Activated T-helper 2 cell treated with anti-CD3 and anti-CD28 coated beads, Interferon-gamma antibody, Interleukin-2, Interleukin-4, amounts not matched to agents 10 μg/mL and 5 μg/mL and 100 μg/mL, durations not matched to agents 14 hours and 24 hours and 36 hours (primary cell): Measurements from ENCODE around the gene ZFAND3. TPM values are rescaled to one million over a fixed set of nuclear protein-coding genes. Genes with fewer than 3 reads are reported as not detected.
"Not testable (repeated sequence)": the region's sequence is repeated elsewhere in the genome, so short reads cannot be mapped to it uniquely, and the experiment has no call there.

Source experiments
- DNase-seq: peaks from one replicate; pipeline ENCODE4 v3.0.0; 2021; ENCODE audit warnings: low spot score
- H3K27ac Mint-ChIP-seq: one replicate; pipeline ENCODE4 v1.8.0; 2021; ENCODE audit warnings: mixed read lengths
- H3K27me3 Mint-ChIP-seq: one replicate; pipeline ENCODE4 v1.8.0; 2021; ENCODE audit warnings: low read depth, mixed read lengths
- H3K36me3 Mint-ChIP-seq: one replicate; pipeline ENCODE4 v1.8.0; 2021; ENCODE audit warnings: low read depth, mixed read lengths
- H3K4me1 Mint-ChIP-seq: one replicate; pipeline ENCODE4 v1.8.0; 2021; ENCODE audit warnings: low read depth, mixed read lengths
- H3K4me3 Mint-ChIP-seq: one replicate; pipeline ENCODE4 v1.8.0; 2021; ENCODE audit warnings: low read depth, mild to moderate bottlenecking, moderate library complexity, mixed read lengths
- H3K9me3 Mint-ChIP-seq: one replicate; pipeline ENCODE4 v1.8.0; 2021; ENCODE audit warnings: mixed read lengths
- intact Hi-C: fragments of 100-400 bp; cut with micrococcal nuclease; formaldehyde crosslinking; loops from one replicate; pipeline ENCODE4 v1.15.1; 2023
- total RNA-seq: library from RNA; stranded (reverse); gene quantifications from 2 replicates; pipeline ENCODE4 v1.2.3, GENCODE V29; 2022

The ZFAND3 gene
- total RNA-seq, 1 donor from 2014 or later: 30.8 TPM

GRCh38 chr6:38112181-38112580 is 292.7 kb downstream of the ZFAND3 start:
- DNase-seq: no peak
- Mint-ChIP-seq H3K27ac (no peak overlapping the region), H3K27me3 (no peaks in the 10 kb centered on the region), H3K36me3 (no peaks in the 10 kb centered on the region), H3K4me3 (no peak overlapping the region), H3K4me1 (peaks cover 5% of the 10 kb centered on the region), H3K9me3 (no peaks in the 10 kb centered on the region)
- intact Hi-C loops: no loop called here

GRCh38 chr6:38113825-38114576 is 294.5 kb downstream of the ZFAND3 start:
- intact Hi-C loops: no loop called here
- no peak overlapping the region for H3K27ac Mint-ChIP-seq
- DNase-seq: no peak

DNA sequence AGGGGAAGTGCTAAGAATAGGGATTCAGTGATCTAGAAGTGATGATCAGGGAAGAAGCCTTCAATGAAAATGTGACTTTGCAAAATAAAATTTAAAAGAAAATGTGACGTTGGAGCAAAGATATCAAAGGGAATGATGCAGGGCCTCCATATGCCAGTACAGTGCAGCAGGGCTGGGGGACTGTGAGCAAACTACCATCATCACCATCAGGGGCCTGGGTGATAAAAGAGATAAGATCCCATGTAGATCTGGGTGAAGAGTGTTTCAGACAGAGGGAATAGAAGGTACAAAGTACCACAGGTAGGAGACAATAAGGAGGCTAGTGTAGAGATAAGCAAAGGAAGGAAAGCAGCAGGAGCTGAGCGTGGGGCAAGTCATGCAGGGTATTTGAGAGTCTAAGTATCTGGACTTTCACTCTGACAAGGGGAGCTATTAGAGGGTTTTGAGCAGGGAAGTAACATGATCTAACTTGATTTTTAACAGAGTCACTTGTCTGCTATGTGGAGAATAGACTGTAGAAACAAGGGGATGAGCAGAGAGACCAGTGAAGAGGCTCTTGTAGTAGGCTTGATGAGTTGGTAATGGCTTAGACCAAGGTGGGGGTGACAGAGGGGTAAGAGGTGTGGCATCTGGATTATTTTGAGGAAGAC is 295.6 kb downstream of the ZFAND3 start:
- Mint-ChIP-seq H3K27me3 (no peaks in the 10 kb centered on the region), H3K4me1 (peaks cover 3% of the 10 kb centered on the region), H3K36me3 (peaks cover 7% of the 10 kb centered on the region), H3K4me3 (no peak overlapping the region), H3K27ac (no peak overlapping the region), H3K9me3 (no peaks in the 10 kb centered on the region)
- DNase-seq: no peak
- intact Hi-C loops: no loop called here

More at GRCh38 chr6:38113825-38114576, 294.5 kb downstream of the ZFAND3 start:
- H3K9me3 Mint-ChIP-seq: no peaks in the 10 kb centered on the region
- H3K4me3 Mint-ChIP-seq: no peak overlapping the region
- H3K4me1 Mint-ChIP-seq: peaks cover 3% of the 10 kb centered on the region
- H3K36me3 Mint-ChIP-seq: peaks cover under 1% of the 10 kb centered on the region
- H3K27me3 Mint-ChIP-seq: no peaks in the 10 kb centered on the region

DNA sequence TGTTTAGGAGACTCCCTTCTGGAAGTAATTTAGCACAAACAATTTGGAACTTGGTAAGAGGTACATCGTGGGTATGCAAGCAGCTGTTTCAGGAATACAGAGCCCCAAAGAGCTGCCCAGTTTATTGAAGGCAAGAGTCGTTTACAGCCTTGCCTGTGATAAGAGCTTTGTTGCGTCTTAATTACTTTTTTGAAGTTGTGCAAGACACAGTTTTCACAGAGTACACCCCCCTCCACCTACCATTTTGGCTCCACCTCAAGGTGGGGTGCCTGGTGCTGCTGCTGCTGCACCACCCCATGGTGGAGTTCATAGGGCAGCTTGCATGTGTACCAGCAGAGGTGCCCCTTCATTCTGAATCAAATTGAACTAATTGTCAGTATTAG is 296.1 kb downstream of the ZFAND3 start:
- no peak for DNase-seq

DNA sequence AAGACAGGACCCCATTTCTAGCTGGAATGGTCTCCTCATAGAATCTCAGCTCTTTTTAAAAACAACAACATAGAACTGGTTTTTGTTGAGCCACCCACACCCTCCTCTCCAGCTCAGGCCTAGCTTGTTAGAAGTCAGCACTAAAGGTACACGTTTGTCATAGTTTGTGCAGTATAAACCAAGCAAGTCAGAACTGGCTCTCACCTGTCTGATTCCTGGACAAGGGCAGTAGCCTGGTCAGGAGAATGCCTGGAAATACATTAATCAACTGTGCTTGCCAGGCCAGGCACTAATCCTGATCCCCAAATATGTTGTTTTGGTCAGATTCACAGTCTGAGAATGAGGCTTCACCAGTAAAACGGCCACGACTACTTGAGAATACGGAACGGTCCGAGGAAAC is 296.7 kb downstream of the ZFAND3 start:
- Mint-ChIP-seq H3K4me1 (peaks cover 2% of the 10 kb centered on the region), H3K4me3 (no peak overlapping the region), H3K9me3 (no peaks in the 10 kb centered on the region), H3K36me3 (peaks cover 7% of the 10 kb centered on the region), H3K27me3 (no peaks in the 10 kb centered on the region), H3K27ac (no peak overlapping the region)
- DNase-seq: no peak
- intact Hi-C loops: no loop called here

More for the DNA sequence above, 296.1 kb downstream of the ZFAND3 start:
- H3K4me3 Mint-ChIP-seq: no peak overlapping the region
- no peak overlapping the region for H3K27ac Mint-ChIP-seq
- H3K9me3 Mint-ChIP-seq: no peaks in the 10 kb centered on the region
- intact Hi-C loops: no loop called here
- peaks cover 3% of the 10 kb centered on the region for H3K4me1 Mint-ChIP-seq
- H3K27me3 Mint-ChIP-seq: no peaks in the 10 kb centered on the region
- H3K36me3 Mint-ChIP-seq: peaks cover 7% of the 10 kb centered on the region

DNA sequence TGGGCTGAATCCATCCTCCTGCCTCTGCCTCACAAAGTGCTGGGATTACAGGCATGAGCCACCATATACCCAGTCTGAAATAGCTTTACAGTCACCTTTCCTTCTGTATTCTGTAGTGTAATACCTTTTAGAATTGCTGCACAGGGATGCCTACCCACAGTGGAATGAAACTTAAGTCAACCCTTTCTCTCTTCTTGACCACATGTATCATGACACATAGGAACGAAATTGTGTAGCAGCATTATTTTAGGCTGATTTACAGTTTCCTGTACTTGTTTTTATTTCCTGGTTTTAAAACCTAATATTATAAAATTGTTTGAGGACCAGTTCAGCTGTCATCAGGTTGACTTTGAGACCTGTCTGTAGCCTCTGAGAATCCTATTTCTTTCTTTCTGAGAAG is 297.8 kb downstream of the ZFAND3 start:
- H3K27me3 Mint-ChIP-seq: no peaks in the 10 kb centered on the region
- no peak overlapping the region for H3K4me3 Mint-ChIP-seq
- H3K4me1 Mint-ChIP-seq: peaks cover 2% of the 10 kb centered on the region
- intact Hi-C loops: no loop called here
- DNase-seq: no peak
- H3K36me3 Mint-ChIP-seq: peaks cover 13% of the 10 kb centered on the region
- H3K9me3 Mint-ChIP-seq: no peaks in the 10 kb centered on the region
- no peak overlapping the region for H3K27ac Mint-ChIP-seq

- H3K36me3 Mint-ChIP-seq: peaks cover 13% of the 10 kb centered on the region
- no peaks in the 10 kb centered on the region for H3K4me1 Mint-ChIP-seq
- H3K27ac Mint-ChIP-seq: no peak overlapping the region
- H3K27me3 Mint-ChIP-seq: no peaks in the 10 kb centered on the region
- H3K4me3 Mint-ChIP-seq: no peak overlapping the region
- H3K9me3 Mint-ChIP-seq: no peaks in the 10 kb centered on the region
- intact Hi-C loops: no loop called here
- no peak for DNase-seq
Measured at GRCh38 chr6:38118791-38119365, 299.4 kb downstream of the ZFAND3 start.

DNA sequence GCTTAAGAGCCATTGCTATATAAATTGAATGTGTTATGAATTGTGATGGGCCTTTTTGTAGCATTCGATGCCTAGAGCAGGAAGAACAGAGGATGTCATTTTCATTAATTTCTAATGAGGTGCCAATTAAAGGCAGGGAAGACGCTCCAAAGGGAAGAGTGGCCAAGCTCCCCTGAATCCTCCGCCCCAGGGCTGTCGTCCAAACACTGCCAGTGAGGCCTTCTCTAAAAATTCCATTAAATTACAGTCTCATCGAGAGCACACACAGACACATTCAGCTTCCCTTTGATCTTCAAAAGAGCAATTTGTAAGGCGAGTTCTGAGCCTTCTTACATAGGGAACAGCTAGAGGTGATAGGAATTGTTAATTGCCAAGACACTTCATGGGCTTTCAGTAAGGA is 300.0 kb downstream of the ZFAND3 start:
- no peak for DNase-seq
- Mint-ChIP-seq H3K9me3 (no peaks in the 10 kb centered on the region), H3K27me3 (no peaks in the 10 kb centered on the region), H3K36me3 (peaks cover 13% of the 10 kb centered on the region), H3K27ac (no peak overlapping the region), H3K4me1 (no peaks in the 10 kb centered on the region), H3K4me3 (no peak overlapping the region)
- intact Hi-C loops: no loop called here

GRCh38 chr6:38124224-38124926 is 304.8 kb downstream of the ZFAND3 start:
- H3K36me3 Mint-ChIP-seq, DNase-seq, H3K9me3 Mint-ChIP-seq, H3K27me3 Mint-ChIP-seq, H3K4me1 Mint-ChIP-seq, intact Hi-C loops, H3K4me3 Mint-ChIP-seq, H3K27ac Mint-ChIP-seq: not testable (repeated sequence)

DNA sequence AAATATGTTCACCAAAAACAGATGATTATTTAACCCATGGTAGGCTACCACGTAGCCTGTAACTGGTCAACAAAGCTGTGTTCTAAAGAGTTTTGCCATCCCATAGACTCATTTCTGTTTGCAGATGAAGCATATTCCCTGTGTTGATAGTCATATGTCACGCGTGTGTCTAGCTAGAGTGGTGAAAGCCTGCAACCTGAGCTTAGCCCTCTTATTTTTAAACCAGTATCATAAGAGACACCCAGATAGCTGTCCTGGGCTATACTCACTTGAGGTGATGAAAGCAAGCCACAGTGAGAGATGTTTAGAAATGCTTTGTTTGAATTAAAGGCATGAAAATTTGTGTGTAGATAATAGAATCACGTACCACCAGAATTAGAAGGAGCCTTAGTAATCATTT is 307.8 kb downstream of the ZFAND3 start:
- no peak for DNase-seq
- no peak overlapping the region for H3K4me3 Mint-ChIP-seq
- peaks cover 6% of the 10 kb centered on the region for H3K9me3 Mint-ChIP-seq
- intact Hi-C loops: no loop called here
- no peaks in the 10 kb centered on the region for H3K27me3 Mint-ChIP-seq
- H3K36me3 Mint-ChIP-seq: peaks cover 7% of the 10 kb centered on the region
- H3K27ac Mint-ChIP-seq: no peak overlapping the region
- peaks cover 17% of the 10 kb centered on the region for H3K4me1 Mint-ChIP-seq

- peaks cover 20% of the 10 kb centered on the region for H3K4me1 Mint-ChIP-seq
- H3K4me3 Mint-ChIP-seq: no peak overlapping the region
- H3K27me3 Mint-ChIP-seq: no peaks in the 10 kb centered on the region
- no peak for DNase-seq
- intact Hi-C loops: no loop called here
- H3K27ac Mint-ChIP-seq: peak overlapping the region; percentile 39
- H3K9me3 Mint-ChIP-seq: peaks cover 6% of the 10 kb centered on the region
- peaks cover 10% of the 10 kb centered on the region for H3K36me3 Mint-ChIP-seq
Measured at GRCh38 chr6:38131527-38131965, 312.0 kb downstream of the ZFAND3 start.

GRCh38 chr6:38133932-38134703 is 314.6 kb downstream of the ZFAND3 start:
- H3K36me3 Mint-ChIP-seq: peaks cover 10% of the 10 kb centered on the region
- H3K27me3 Mint-ChIP-seq: no peaks in the 10 kb centered on the region
- H3K4me1 Mint-ChIP-seq: peaks cover 20% of the 10 kb centered on the region
- H3K27ac Mint-ChIP-seq: no peak overlapping the region
- DNase-seq: no peak
- no peak overlapping the region for H3K4me3 Mint-ChIP-seq
- intact Hi-C loops: no loop called here
- H3K9me3 Mint-ChIP-seq: peaks cover 6% of the 10 kb centered on the region
